Lung (tissue), 12 donors: Measurements from ENCODE around the gene RIN2. TPM values are rescaled to one million over a fixed set of nuclear protein-coding genes. Genes with fewer than 3 reads are reported as not detected.

ENCODE experiments used
- ATAC-seq: fragments of 200-7000 bp; cut with Tn5 transposase; one replicate; pipeline ENCODE4 v1.9.1; 2020; ENCODE audit warnings: moderate number of reproducible peaks; ENCODE audit not compliant: insufficient read depth, low FRiP score
- DNase-seq, 3 donors: peaks; one replicate each; pipeline ENCODE4 v3.0.0-alpha.2; 2013 to 2017
- H3K27ac ChIP-seq, 2 donors: one replicate each; pipeline ENCODE4 v1.5.1; 2013; ENCODE audit warnings: mild to moderate bottlenecking in 2 of 2, moderate library complexity in 2 of 2, control low read depth in 1 of 2, inconsistent platforms in 1 of 2, low read depth in 1 of 2, low read length in 1 of 2
- H3K27me3 ChIP-seq, 3 donors: one replicate each; pipeline ENCODE4 v1.5.1; 2013; ENCODE audit warnings: low read length in 2 of 3; ENCODE audit not compliant: control insufficient read depth in 3 of 3, insufficient read depth in 3 of 3
- H3K36me3 ChIP-seq, 4 donors: one replicate each; pipeline ENCODE4 v1.5.1; 2013; ENCODE audit warnings: low read length in 4 of 4, mild to moderate bottlenecking in 1 of 4, moderate library complexity in 1 of 4; ENCODE audit not compliant: control insufficient read depth in 4 of 4, insufficient read depth in 4 of 4
- H3K4me1 ChIP-seq, 5 donors: one replicate each; pipeline ENCODE4 v1.5.1; 2013; ENCODE audit warnings: low read length in 5 of 5, mild to moderate bottlenecking in 2 of 5, moderate library complexity in 1 of 5; ENCODE audit not compliant: control insufficient read depth in 5 of 5, insufficient read depth in 5 of 5
- H3K4me3 ChIP-seq: one replicate; pipeline ENCODE4 v1.5.1; 2013; ENCODE audit warnings: mild to moderate bottlenecking, control low read depth, moderate library complexity
- H3K9ac ChIP-seq, 2 donors: one replicate each; pipeline ENCODE4 v1.5.1; 2013; ENCODE audit warnings: low read length in 2 of 2, control low read depth in 1 of 2; ENCODE audit not compliant: insufficient read depth in 1 of 2
- H3K9me3 ChIP-seq, 4 donors: one replicate each; pipeline ENCODE4 v1.5.1; 2013; ENCODE audit warnings: low read length in 3 of 4, mild to moderate bottlenecking in 1 of 4, moderate library complexity in 1 of 4; ENCODE audit not compliant: control insufficient read depth in 4 of 4, insufficient read depth in 3 of 4
- WGBS, 2 donors: extraction: QIAGEN DNeasy Blood & Tissue Kit; methylation state at CpG; one replicate each; pipeline ENCODE4 v1.1.7; 2013; 5-methylcytosine and 5-hydroxymethylcytosine counted together
- polyA plus RNA-seq, 2 donors: library from polyadenylated mRNA; stranded (reverse); fragments of 200-250 nt; gene quantifications; one replicate each; pipeline ENCODE4 v1.2.1, GENCODE V29; 2013
- total RNA-seq, 2 donors: library from RNA; depleted of rRNA in 1 of 2; stranded (reverse); fragments of >200 nt in 1 of 2; gene quantifications; one replicate each; pipeline ENCODE4 v1.2.1, GENCODE V29; 2014 to 2021
- TF ChIP-seq, protein P1 (sequence below): IDR thresholded peaks from 2 replicates; pipeline ENCODE4 v1.5.1; 2012; ENCODE audit warnings: mild to moderate bottlenecking; ENCODE audit errors: control extremely low read depth, extremely low read depth
- donor health status: control.
- donor health status: control.
- donor health status: Bipolar disorder and iron deficiency.
- donor health status: healthy.
- donor health status: DM: yes; HTN: yes; CAD: no.

The RIN2 gene
- total and polyA plus RNA-seq, 4 donors = 13.7 to 93.3 (median 64.7) TPM

DNA sequence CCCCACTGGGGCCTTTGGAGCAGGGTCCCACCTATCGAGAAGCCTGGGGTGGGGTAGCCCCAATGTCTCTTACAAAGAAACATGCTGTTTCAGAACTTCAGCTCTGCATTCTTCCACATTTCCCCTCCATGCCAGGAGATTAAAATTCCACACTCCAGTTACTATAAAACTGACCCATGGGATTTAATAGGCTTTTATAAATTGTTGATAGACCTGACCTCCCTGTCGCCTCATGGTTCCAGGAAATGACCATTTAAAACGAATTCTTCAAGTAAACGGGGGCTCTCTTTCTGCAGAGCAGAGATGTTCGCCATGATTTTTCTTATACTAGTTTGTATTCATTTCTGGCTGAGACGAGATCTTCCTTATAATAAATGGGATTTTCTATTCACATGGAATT lies 19.3 kb downstream of the RIN2 start:
- H3K27ac ChIP-seq = peak overlapping the region in 1 of 2 donors; percentile 68
- TF ChIP-seq, protein P1, sequence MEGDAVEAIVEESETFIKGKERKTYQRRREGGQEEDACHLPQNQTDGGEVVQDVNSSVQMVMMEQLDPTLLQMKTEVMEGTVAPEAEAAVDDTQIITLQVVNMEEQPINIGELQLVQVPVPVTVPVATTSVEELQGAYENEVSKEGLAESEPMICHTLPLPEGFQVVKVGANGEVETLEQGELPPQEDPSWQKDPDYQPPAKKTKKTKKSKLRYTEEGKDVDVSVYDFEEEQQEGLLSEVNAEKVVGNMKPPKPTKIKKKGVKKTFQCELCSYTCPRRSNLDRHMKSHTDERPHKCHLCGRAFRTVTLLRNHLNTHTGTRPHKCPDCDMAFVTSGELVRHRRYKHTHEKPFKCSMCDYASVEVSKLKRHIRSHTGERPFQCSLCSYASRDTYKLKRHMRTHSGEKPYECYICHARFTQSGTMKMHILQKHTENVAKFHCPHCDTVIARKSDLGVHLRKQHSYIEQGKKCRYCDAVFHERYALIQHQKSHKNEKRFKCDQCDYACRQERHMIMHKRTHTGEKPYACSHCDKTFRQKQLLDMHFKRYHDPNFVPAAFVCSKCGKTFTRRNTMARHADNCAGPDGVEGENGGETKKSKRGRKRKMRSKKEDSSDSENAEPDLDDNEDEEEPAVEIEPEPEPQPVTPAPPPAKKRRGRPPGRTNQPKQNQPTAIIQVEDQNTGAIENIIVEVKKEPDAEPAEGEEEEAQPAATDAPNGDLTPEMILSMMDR = no peak
- 58 to 59% methylated on average over 6 of the region's 6 CpGs for WGBS, 2 donors
- no peak for ATAC-seq
- H3K9me3 ChIP-seq = no peaks in the 10 kb centered on the region
- no peak overlapping the region for H3K4me3 ChIP-seq
- no peaks in the 10 kb centered on the region for H3K27me3 ChIP-seq
- H3K9ac ChIP-seq = no peak overlapping the region
- H3K4me1 ChIP-seq = peaks cover 4 to 45% (median 8%) of the 10 kb centered on the region in 5 donors
- DNase-seq = no peak
- peaks cover 0 to 2% (median 0%) of the 10 kb centered on the region in 4 donors for H3K36me3 ChIP-seq

DNA sequence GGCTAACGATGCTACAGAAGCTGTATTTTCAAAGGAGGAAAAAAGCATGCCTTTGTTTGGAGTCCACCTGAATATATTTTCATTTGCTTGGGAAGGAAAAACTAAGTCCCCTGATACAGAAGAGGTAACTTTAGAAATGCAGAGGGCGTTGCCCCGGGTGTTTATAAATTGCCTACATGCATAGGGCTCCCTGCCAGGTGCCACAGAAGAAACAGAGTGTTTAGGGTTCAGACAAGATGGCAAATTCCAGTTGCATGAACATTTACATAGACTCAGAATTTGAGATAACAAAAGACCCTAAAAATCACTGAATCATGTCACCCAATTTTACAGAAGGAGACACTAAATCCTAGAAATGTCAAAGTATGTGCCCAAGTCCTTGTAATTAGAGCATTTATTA lies 19.9 kb downstream of the RIN2 start:
- 74 to 80% methylated on average over 3 of the region's 3 CpGs for WGBS, 2 donors
- peaks cover 4 to 45% (median 8%) of the 10 kb centered on the region in 5 donors for H3K4me1 ChIP-seq
- no peak overlapping the region for H3K9ac ChIP-seq
- TF ChIP-seq, protein P1 = no peak
- H3K27me3 ChIP-seq = no peaks in the 10 kb centered on the region
- H3K9me3 ChIP-seq = no peaks in the 10 kb centered on the region
- no peaks in the 10 kb centered on the region for H3K36me3 ChIP-seq
- H3K27ac ChIP-seq = peak overlapping the region in 1 of 2 donors; percentile 68
- H3K4me3 ChIP-seq = no peak overlapping the region
- ATAC-seq (no peak), DNase-seq (no peak)

DNA sequence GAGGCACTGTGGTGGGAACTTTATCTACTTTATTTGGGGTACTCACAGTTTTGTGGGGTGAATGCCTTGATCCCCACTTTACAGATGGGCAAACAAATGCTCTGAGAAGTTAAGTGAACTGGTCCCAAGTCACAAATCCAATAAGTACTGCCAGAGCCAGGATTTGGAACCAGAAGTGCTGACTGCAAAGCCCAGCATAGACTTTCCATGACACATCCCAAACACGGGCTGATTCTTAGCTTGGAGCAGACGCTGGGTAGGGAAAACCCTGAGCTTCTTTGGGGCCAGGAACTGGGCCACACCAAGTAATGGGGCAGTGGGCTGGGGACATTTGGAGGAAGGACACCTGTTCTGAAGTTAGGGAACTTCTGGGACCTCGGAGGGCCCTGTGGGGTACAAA lies 20.3 kb downstream of the RIN2 start:
- H3K27ac ChIP-seq = peak overlapping the region in 1 of 2 donors; percentile 68
- TF ChIP-seq, protein P1 = no peak
- ATAC-seq (no peak), DNase-seq (no peak)
- no peaks in the 10 kb centered on the region for H3K36me3 ChIP-seq
- no peak overlapping the region for H3K9ac ChIP-seq
- no peaks in the 10 kb centered on the region for H3K9me3 ChIP-seq
- 86 to 88% methylated on average over 3 of the region's 3 CpGs for WGBS, 2 donors
- no peaks in the 10 kb centered on the region for H3K27me3 ChIP-seq
- peaks cover 4 to 43% (median 9%) of the 10 kb centered on the region in 5 donors for H3K4me1 ChIP-seq
- H3K4me3 ChIP-seq = no peak overlapping the region

DNA sequence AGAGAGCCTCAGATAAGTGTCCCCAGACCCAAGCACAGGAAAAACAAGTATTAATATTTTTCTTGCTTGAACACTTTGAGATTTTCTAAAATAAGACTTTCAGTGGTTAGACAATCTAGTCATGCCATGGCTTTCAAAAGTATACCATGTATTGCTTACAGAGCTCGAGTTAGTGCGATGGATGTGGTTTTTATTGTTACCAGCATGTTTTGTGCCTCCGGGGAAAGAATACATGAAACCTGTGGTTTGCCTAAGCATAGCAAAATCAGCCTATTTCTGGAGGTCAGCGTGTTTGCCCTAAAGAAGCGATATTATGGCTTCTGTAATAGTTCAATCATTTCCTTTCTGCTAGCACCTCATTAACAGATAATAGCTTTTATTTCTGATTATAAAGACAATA lies 21.6 kb downstream of the RIN2 start:
- TF ChIP-seq, protein P1 = no peak
- no peak for DNase-seq
- no peaks in the 10 kb centered on the region for H3K36me3 ChIP-seq
- no peak for ATAC-seq
- H3K4me3 ChIP-seq = no peak overlapping the region
- no peaks in the 10 kb centered on the region for H3K9me3 ChIP-seq
- peaks cover 13 to 32% (median 16%) of the 10 kb centered on the region in 5 donors for H3K4me1 ChIP-seq
- no peak overlapping the region for H3K9ac ChIP-seq
- WGBS, 2 donors = 87 to 91% methylated on average over 5 of the region's 5 CpGs
- H3K27me3 ChIP-seq = no peaks in the 10 kb centered on the region
- peak overlapping the region in 1 of 2 donors; percentile 34 for H3K27ac ChIP-seq
